Fibroblast of lung (primary cell): ENCODE measurements around the gene RGS3. TPM values are rescaled to one million over a fixed set of nuclear protein-coding genes. Genes with fewer than 3 reads are reported as not detected.
"Not testable (repeated sequence)": the region's sequence is repeated elsewhere in the genome, so short reads cannot be mapped to it uniquely, and the experiment has no call there.

Experiments
- DNase-seq, 2 donors: peaks; one replicate each; pipeline versions ENCODE4 v3.0.0 to v3.0.0-alpha.2; 2010; ENCODE audit warnings: low read depth in 2 of 2
- H2AFZ ChIP-seq: 2 replicates; pipeline ENCODE4 v1.5.1; 2012; ENCODE audit warnings: low read length, control low read depth, inconsistent platforms
- H3K27ac ChIP-seq: 2 replicates; pipeline ENCODE4 v1.5.1; 2011; ENCODE audit warnings: low read length, control low read depth; ENCODE audit not compliant: insufficient read depth
- H3K27me3 ChIP-seq: 2 replicates; pipeline ENCODE4 v1.5.1; 2011; ENCODE audit warnings: mild to moderate bottlenecking, low read length; ENCODE audit not compliant: control insufficient read depth, insufficient read depth
- H3K36me3 ChIP-seq: 2 replicates; pipeline ENCODE4 v1.5.1; 2011; ENCODE audit warnings: low read length; ENCODE audit not compliant: control insufficient read depth, insufficient read depth
- H3K4me1 ChIP-seq: 2 replicates; pipeline ENCODE4 v1.5.1; 2011; ENCODE audit warnings: low read length; ENCODE audit not compliant: control insufficient read depth, insufficient read depth; ENCODE audit errors: extremely low read depth
- H3K4me2 ChIP-seq: 2 replicates; pipeline ENCODE4 v1.5.1; 2011; ENCODE audit warnings: low read length, control low read depth; ENCODE audit not compliant: insufficient read depth; ENCODE audit errors: extremely low read depth
- H3K4me3 ChIP-seq, 4 experiments: fragments of 200-600 bp in 1 of 4; sonication (generic) in 1 of 4; replicated peaks in 1 of 4; 2 replicates each; pipeline ENCODE4 v1.5.1; 2011 to 2016; ENCODE audit warnings: low read length in 4 of 4, low read depth in 3 of 4, mild to moderate bottlenecking in 3 of 4, control low read depth in 2 of 4, inconsistent platforms in 1 of 4, mixed read lengths in 1 of 4; ENCODE audit not compliant: insufficient read depth in 1 of 4; ENCODE audit errors: control extremely low read depth in 1 of 4
- H3K79me2 ChIP-seq: 2 replicates; pipeline ENCODE4 v1.5.1; 2012; ENCODE audit warnings: mild to moderate bottlenecking, low read length, inconsistent platforms; ENCODE audit not compliant: control insufficient read depth, insufficient read depth
- H3K9ac ChIP-seq: 2 replicates; pipeline ENCODE4 v1.5.1; 2011; ENCODE audit warnings: mild to moderate bottlenecking, low read length, control low read depth; ENCODE audit not compliant: insufficient read depth
- H3K9me3 ChIP-seq: 2 replicates; pipeline ENCODE4 v1.5.1; 2012; ENCODE audit warnings: low read depth, low read length; ENCODE audit not compliant: control insufficient read depth, insufficient read depth
- H4K20me1 ChIP-seq: 2 replicates; pipeline ENCODE4 v1.5.1; 2011; ENCODE audit warnings: low read length; ENCODE audit not compliant: control insufficient read depth, insufficient read depth; ENCODE audit errors: extremely low read depth
- CTCF ChIP-seq, 2 donors: IDR thresholded peaks in 1 of 2; conservative IDR thresholded peaks in 1 of 2; 1 replicate in 1 of 2; 2 replicates in 1 of 2; pipeline ENCODE4 v1.5.1; 2011 to 2012; ENCODE audit warnings: low read length in 2 of 2, control low read depth in 1 of 2, inconsistent platforms in 1 of 2, low read depth in 1 of 2, mild to moderate bottlenecking in 1 of 2
- EZH2 ChIP-seq: IDR thresholded peaks from 2 replicates; pipeline ENCODE4 v1.5.1; 2012; ENCODE audit warnings: low read length, control low read depth, mild to moderate bottlenecking; ENCODE audit errors: missing control alignments
- polyA plus RNA-seq, 2 donors: library from polyadenylated mRNA; depleted of rRNA in 1 of 2; stranded (reverse) in 1 of 2; unstranded in 1 of 2; fragments of >200 nt; gene quantifications; 2 replicates each; pipeline ENCODE4 v1.2.1, GENCODE V29; 2011 to 2012; ENCODE audit warnings: missing spikeins in 1 of 2
- total RNA-seq: library from RNA; depleted of rRNA; stranded (reverse); fragments of >200 nt; gene quantifications from 2 replicates; pipeline ENCODE4 v1.2.1, GENCODE V29; 2014

RGS3 gene
- total and polyA plus RNA-seq, 2 donors (not counting 1 experiment from before 2014, with no cell fraction given): 48.1 to 74.3 TPM

- H3K9ac ChIP-seq: no peak overlapping the region
- H3K27me3 ChIP-seq: no peaks in the 10 kb centered on the region
- no peaks in the 10 kb centered on the region for H3K36me3 ChIP-seq
- H3K27ac ChIP-seq: no peak overlapping the region
- no peak overlapping the region for H2AFZ ChIP-seq
- no peaks in the 10 kb centered on the region for H4K20me1 ChIP-seq
- no peaks in the 10 kb centered on the region for H3K79me2 ChIP-seq
- no peak overlapping the region for H3K4me3 ChIP-seq
- H3K4me2 ChIP-seq: no peak overlapping the region
- no peak for TF ChIP-seq CTCF (conservative IDR thresholded peaks at IDR 0.05 in 1 of 2, IDR thresholded peaks at IDR 0.05 in 1 of 2; ENCODE audit: low read depth in 1 of 2, low read length in 2 of 2)
- TF ChIP-seq EZH2: no peak
- peaks cover 3% of the 10 kb centered on the region for H3K4me1 ChIP-seq
- no peaks in the 10 kb centered on the region for H3K9me3 ChIP-seq
- peak in 1 of 2 donors; percentile 64 for DNase-seq
These were observed 84.0 kb downstream of the RGS3 start for GRCh38 chr9:113547501-113547900.

- H3K79me2 ChIP-seq: no peaks in the 10 kb centered on the region
- H3K27me3 ChIP-seq: no peaks in the 10 kb centered on the region
- no peak overlapping the region for H3K4me3 ChIP-seq
- H3K9me3 ChIP-seq: no peaks in the 10 kb centered on the region
- peak in 1 of 2 donors; percentile 88 for DNase-seq
- TF ChIP-seq EZH2 (no peak), CTCF (conservative IDR thresholded peaks at IDR 0.05 in 1 of 2, IDR thresholded peaks at IDR 0.05 in 1 of 2; ENCODE audit: low read depth in 1 of 2, low read length in 2 of 2) (no peak)
- H2AFZ ChIP-seq: peak overlapping the region; percentile 3
- H3K36me3 ChIP-seq: no peaks in the 10 kb centered on the region
- H3K4me1 ChIP-seq: peaks cover 3% of the 10 kb centered on the region
- H3K27ac ChIP-seq: no peak overlapping the region
- no peak overlapping the region for H3K9ac ChIP-seq
- H3K4me2 ChIP-seq: no peak overlapping the region
- no peaks in the 10 kb centered on the region for H4K20me1 ChIP-seq
These were observed 84.9 kb downstream of the RGS3 start for GRCh38 chr9:113548221-113549041.

- H3K9me3 ChIP-seq, DNase-seq, H3K79me2 ChIP-seq, H3K4me3 ChIP-seq, H3K27ac ChIP-seq, H3K9ac ChIP-seq, H3K36me3 ChIP-seq, H3K4me1 ChIP-seq, H3K4me2 ChIP-seq, H4K20me1 ChIP-seq, H2AFZ ChIP-seq, H3K27me3 ChIP-seq: not testable (repeated sequence)
These were observed 86.4 kb downstream of the RGS3 start for GRCh38 chr9:113549892-113550291.
